ENCODE measurements around the gene CCDC33.
A peak's percentile ranks its signal among the peaks of the same experiment; 100 is the strongest.

CCDC33 gene

DNA sequence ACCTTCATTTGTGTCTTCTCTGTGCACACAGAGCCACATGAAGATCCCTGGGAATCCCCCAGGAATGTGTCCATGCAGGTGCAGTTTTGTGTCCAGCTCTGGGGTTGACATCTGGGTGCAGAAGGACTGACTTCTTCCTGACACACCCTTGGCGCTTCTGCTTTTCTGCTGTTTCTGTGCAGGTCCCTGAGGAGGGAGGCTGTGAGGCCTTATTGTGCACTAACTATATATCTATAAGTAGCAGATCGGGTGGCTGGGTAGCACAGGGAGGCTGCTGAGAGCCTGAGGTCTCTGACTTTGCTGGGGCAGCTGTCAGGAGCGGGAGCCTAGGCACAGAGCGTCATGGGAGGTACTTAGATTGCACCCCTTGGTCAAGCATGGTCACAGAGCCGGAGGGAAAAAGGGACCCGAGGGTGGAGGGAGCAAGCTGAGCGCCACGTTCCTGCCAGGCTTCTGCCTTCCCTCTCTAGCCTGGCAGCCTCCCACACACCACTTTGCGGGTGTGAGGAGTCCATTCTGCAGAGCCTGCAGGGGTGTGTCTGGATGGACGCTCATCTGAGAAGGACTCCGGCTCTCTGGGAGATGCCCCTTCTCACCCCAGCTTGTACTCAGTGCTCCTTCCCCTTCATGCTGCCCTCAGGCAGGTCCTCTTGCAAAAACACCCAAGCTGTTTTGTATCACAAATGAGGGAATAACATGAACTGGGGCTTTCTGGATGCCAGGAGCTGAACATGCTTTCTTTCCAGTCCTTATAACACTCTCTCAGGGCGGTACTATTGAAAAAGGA, 23.9 kb downstream of the CCDC33 start:
- no peak for DNase-seq

DNA sequence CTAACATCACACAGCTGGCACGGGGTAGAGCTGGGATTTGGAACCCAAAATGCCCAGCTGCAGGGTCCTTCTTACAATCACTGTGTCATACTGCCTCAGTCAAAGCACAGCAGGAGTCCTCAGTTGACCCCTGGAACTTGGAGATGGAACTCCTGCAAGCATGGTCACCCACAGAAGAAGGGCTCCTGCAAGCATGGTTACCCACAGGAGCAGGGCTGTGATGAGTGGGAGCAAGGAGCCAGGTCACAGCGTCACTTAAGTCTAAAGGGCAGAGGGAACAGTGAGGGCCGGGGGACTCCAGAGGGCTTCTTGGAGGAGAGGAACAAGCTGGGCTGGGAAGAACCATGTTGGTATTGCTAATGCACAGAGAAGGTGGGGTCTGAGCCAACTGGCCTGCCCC, 24.9 kb downstream of the CCDC33 start:
- no peak for DNase-seq

DNA sequence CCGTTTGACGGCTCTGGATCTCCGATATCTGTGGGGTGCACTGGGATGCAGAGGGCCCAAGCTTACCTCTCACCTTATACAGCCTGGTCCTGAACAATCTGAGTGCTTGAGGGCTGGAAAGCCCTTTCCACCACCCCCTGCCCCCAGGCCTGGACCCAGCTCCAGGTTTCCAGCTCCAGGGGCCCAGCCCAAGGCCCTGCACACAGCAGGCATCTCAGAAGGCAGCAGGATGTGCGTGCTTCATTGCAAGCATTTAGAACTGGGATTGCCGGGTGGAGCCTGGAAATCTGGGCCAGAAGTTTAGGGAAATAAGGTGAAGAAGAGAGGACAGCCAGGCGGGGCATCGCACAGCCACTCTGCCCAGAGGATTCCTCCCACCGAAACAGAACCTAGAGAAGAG, 25.6 kb downstream of the CCDC33 start:
- DNase-seq: no peak

DNA sequence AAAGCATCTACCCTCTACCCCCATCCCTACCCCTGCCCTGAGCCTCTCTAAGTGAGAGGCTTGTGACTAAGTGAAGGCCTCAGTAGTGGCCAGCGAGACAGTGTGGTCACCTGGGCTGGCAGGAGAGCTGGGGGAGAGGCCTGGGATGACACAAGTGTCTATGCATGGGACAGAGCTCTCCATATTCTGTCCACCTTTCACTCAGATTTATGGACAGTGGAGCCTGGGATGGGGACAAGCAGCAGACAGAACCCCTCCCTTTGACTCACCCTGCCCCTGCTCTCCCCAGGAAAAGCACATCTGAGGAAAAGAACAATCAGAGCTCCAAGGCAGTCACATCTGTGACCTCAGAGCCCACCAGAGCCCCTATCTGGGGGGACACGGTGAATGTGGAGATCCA, 26.0 kb downstream of the CCDC33 start:
- no peak for DNase-seq

DNA sequence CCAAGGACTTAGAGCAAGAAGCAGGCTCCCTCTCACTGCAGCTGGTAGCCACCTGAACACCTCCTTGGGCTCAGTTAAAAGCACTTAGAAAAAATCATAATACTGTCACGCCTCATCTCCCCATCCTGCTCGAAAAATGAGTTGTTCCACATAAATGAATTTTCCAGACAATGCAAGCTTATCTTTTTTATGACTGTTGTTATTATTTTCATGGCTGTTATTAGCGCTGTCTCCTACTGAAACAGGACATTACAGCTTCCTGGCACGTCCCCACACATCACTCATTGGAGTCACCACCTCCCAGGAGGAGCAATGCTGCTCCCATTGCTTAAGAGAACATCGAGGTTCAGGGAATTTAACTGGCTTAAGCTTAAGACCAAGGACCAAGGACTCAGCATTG, 26.5 kb downstream of the CCDC33 start:
- DNase-seq: no peak

DNA sequence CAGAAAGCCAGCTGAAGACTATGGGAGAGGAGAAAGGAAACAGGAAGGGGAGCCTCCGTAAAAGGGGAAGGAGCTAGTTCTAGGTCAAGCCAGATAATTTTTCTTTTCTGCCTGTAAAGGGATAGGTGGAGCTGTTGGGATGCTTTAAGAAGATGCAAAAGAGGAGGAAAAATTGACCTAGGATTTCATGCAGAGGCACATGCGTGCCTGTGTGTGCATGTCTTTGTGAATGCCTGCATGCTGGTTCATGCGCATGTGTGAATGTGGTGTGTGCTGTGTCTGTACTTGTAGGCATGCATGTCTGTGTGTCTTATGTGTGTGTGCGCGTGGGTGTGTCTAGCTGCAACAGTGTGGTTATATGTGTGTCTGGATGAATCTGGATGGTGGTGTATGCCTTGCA, 27.3 kb downstream of the CCDC33 start:
- peak in 1 of 2 experiments; percentile 36 for DNase-seq

DNA sequence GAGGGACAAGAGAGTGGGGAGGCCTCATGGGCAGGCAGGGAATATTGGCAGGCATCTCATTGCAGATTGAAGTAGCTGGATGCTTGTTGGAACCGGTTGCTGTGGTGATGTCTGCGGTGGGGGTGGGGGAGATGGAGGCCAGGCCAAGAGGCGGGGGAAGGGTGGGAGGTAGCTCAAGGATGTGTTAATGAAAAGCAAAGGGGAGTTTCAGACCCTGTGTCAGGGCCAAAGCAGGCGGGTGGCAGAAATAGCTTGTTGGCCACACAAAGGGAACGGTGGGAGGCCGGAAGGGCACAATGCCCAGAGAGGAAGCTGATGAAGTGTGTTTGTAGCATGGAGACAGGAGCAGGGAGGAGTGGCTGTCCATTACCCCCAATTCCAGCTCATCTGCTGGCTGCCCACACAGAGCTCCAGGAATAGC, 28.0 kb downstream of the CCDC33 start:
- DNase-seq: peak; percentile 80 to 88

DNA sequence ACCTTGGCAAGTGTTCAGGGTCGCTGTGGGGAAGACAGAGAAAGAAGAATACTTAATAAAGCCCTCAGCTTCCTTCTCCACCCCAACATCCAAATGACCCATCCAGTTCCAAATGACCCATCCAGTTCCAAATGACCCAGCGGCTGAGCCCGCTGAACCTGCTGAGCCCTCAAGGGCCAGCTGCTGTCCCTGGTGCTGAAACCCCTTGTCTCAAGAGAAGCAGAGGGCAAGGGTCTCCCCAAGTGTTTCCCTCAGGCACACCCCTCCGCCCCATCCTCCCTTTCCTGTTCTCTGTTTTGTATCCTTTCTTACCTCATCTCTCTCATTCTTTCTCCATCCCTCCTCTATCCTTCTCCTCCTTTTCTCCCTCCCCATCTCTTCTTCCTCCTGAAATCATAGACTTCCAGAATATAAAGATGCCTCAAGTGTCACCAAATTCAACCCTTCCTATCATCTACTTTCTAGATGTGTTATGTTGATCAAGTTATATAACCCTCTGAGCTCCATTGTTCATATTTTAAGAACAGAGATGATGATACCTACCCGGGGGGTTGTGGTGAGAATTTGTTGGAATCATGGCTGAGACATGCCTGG, 29.0 kb downstream of the CCDC33 start:
- no peak for DNase-seq

DNA sequence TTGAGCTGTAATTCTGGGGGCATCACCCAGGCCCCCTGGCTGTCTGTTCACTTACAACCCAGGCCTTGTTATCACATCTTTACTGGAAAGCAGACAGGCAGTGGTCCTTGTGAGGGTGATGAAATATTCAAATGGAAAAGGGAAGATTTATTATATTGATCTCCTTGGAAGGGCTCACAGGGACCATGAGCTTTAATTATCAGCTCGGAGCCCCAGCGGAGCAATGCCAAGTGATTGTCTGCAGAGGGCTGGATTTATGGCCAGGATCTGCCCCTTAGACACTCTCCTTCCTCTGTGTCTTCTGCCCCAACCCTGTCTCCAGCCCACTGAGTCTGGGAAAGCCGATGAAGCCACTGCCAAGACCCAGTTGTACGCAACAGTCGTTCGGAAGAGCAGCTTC, 31.9 kb downstream of the CCDC33 start:
- DNase-seq: no peak

DNA sequence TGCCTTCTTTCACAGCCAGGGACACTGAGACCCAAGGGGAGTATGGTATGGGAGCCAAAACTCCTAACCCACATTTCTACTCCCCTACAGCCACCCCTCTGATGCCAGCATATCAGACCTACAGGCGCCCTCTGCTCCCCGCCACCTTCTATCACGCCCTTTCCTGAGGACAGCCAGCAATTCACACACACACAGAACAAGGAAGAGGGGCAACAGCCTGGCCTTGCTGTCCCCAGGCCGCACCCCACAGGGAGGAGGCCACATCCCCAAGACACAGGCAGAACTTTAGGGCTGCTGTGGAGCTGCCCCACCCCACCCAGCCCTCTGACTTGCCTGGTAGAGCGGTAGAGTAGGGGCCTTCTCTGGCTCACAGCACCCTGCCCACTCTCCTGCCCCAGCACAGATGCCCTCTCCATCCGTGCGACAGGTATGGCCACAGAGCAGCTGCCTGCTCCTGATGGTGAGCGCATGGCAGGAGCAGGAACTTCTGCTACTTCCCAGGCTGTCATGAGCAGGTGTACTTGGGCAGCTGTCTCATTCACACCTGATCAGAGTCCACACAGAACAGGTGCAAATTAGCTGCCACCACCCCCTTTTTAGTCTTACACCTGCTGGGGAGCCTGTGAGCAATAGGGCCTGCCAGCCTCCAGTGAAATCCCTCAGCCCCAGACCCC, 33.4 kb downstream of the CCDC33 start:
- no peak for DNase-seq

DNA sequence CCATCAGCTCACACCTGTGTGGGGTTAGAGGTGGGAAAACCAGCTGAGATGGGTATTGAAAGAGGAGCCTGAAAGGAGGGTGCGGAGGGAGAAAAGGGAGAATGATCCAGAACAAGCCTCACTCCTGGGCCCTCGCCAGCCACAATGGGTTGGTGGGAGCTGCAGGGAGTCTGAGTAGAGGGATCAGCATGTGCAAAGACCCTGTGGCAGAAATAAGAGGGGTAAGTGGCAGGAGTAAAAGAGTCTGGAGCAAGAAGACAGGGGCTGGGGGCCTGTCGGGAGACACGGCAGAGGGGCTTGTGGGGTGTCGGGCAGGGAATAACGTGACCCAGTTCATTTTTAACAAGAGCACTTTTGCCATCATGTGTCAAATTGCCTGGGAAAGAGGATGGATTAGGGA, 34.0 kb downstream of the CCDC33 start:
- no peak for DNase-seq

DNA sequence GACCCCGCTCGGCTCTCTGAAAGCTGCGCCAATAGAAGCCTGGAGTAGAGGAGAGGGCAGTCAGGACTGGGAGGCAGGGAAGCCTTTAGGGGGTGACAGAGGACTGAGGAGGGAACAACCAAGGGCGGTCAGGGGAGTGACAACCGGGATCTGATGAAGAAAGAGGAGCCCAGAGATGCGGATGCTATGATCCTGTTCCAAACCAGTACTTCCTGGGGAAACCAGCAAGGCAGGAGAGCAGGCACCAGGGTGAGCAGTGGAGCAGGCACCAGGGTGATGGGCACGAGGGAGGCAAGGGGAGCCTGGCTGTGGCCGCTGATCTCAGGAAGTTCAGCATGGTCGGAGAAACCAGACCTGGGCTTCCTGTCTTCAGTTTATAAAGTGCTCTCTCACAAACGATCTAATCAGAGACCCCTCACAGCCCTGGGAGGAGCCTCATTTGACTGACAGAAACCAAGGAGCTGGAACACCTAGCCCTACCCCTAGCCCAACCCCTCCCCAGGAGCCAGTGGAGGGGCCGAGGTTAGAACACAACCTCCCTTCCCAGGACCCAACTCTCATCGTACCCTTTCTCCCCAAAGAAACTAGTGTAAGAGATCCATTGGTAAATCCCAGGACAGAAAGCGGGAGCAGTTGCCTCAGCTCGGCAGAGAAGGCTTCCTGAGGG, 34.9 kb downstream of the CCDC33 start:
- no peak for DNase-seq

DNA sequence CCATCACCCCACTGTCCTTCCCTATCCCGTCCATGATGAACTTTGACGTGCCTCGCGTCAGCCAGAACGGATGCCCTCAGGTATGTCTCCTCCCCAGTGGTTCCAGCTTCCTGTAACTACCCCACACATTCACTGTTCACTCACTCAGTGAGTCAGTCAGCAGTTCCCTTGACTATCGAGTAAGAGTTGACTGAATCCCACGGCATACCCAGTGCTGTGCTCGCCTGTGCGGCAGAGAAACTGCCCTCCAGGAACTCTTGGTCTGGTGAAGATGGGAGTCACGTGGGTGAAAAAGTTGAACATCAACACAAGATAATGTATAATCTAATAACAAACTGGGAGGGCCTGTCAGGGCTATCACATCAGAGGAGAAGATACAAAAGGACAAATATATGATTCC, 36.7 kb downstream of the CCDC33 start:
- DNase-seq: no peak

DNA sequence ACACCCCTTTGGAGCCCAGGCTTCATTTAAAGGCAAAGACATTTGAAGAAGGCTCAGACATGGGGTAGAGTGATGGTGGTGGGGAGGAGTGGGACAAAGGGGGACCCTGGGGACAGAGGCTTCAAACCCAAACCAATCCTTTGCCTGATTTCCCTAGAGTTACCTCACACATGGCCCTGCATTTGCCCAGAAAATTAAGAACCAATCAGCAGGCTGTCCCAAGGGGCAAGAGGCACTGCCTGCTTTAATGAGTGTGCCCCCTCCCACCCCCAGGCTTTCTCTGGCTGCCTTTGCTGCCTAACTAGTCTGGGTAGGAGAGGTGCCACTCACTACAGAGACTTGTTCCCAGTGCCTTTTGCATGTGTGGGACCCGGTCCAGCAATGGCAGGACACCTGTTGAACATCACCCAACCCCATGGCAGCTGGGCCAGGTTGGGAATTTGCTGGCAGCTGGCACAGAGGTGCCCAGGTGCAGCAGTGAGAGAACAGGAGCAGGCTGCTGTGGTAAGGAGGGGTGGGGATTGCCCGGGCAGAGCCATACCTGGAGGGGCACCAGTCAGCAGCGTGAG, 38.4 kb downstream of the CCDC33 start:
- no peak for DNase-seq

DNA sequence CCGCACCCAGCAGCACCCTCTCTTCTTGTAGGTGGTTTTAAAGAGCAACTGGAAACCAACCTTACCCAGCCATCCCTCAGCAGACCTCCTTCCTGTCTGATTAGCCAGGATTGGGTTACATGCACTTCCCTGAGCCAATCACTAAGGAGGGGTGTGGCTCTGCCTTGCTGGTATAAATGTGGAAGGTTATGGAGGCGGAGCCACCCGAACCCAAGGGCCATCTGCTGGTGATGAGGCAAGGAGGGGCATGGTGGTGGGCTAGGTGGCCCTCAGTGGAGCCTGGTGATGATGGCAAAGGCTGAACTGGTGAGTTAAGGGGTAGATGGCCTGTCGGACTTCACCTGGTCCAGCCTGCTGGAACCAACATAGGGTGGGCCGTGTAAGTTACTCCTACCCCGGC, 39.8 kb downstream of the CCDC33 start:
- DNase-seq: no peak

DNA sequence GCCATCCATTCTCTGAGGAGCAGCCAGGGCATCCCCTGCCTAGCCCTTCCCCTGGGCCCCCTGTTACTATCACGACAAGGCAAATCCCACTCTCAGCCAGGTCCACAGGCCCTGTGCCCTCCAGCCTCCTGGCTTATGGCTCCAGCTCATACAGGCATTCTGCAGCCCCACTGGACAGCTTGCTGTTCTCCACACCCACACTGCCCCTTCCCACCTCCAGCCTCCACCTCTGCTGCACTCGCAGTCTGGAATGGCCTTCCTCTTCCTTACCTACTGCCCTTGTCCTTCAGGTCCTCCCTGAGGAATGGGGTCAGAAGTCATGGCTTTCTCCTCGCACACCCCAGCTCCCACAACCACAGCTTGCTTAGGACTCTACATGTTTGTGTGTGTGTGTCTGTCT, 40.4 kb downstream of the CCDC33 start:
- no peak for DNase-seq

DNA sequence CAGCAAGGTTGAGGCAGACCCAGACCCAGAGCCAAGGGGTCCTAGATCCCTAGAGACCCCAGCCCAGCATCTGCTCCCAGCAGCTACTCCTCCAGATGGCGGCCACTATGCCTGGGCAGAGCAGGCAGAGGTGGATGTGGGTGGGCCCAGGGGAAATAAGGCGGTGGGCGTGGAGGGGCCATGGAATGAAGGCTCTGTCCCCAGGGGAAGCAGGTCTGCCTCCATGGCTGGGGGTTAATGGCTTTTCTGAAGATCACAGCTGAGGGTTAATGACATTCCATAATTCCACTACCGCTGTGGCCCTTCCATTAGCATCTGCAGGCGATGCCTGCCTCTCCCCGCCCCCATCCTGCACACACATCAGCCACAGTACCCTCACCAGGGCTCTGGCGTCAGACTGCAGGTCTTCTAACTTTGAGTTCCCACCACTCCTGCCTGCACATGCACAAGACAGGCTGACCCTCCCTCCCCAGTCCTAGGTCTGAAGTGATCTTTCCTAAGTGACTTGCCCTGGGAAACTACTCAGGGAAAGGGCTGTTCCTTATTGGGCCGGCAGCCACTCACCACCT, 41.2 kb downstream of the CCDC33 start:
- no peak for DNase-seq

DNA sequence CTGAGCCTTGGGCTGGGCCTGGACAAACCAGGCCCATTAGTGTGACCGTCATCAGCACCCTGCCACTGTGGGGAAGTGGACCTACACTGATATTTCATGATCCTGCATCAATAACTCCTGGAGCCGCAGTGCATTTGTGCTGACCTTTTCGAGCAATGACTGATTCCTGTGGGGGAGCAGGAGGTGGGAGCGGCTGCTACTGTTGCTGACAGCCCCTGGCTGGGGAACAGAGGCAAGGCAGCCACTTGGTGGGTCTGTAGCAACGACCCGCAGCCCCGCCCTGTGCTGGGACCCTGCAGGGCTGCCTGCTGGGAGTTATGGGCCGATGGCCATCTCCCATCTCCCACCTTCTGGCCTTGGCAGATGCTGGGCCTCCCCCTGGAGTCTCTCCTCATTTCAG, 42.1 kb downstream of the CCDC33 start:
- DNase-seq: peak in 1 of 2 experiments; percentile 17

DNA sequence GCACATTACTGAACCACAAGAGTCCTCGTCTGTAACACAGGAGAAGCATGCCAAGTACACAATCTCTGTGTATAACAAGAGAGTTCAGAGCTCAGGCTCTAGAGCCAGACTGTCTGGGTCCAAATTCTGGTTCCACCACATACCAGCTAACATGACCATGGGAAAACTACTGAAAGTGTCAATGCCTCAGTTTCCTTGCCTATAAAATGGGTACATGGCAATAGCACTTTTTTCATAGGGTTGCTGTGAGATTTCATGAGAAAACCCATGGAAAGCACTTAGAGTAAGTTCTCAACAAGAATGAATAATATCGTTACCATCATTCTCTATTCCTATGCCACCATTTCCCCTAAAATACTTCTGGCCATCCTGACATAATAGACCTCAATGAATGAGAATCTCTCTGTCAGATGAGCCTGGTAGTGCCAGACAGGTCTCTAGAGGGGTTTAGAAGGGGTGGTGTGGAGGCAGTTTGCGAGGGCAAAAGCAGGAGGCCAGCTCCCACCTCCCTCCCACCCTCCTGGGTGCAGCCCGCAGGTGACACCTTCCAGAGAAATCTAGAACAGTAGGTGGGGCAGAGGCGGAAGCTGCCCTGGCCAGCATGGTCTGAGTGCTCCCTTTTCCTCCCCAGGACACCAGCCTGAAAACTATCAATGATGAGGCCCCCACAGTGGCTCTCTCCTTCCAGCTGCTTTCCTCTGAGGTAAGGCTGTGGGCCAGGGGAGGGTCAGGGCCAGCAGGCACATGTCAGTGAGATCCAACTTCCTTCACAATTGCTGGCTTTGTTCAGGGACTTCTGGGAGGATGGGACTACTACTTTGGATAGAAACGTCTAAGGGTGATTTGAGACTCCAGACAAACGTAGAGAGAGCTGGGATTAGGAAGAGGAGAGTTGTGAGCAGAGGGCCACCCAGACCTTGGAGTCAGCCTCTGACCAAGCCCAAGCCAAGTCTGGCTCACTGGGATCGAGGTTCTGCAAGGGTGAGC, 45.3 kb downstream of the CCDC33 start:
- no peak for DNase-seq

DNA sequence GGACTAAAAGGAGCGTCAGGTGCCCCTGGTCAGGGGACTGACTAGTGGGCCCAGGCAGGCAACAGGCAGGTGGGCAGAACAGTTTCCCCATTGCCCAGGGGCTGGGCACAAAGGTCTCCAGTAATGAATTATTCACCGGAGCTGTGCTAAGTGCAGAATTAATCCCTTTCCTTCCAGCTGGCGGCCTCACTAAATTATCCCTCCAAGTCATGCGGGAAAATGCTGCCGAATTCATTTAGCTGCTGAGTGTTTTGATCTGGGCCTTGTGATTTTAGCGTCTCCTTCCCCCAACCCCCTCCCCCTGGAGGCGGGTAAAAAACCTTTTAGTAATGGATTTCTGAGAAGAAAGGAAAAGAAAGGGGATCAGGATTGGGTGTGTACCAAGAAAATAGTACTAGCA, 47.2 kb downstream of the CCDC33 start:
- DNase-seq: peak in 1 of 2 experiments; percentile 47

DNA sequence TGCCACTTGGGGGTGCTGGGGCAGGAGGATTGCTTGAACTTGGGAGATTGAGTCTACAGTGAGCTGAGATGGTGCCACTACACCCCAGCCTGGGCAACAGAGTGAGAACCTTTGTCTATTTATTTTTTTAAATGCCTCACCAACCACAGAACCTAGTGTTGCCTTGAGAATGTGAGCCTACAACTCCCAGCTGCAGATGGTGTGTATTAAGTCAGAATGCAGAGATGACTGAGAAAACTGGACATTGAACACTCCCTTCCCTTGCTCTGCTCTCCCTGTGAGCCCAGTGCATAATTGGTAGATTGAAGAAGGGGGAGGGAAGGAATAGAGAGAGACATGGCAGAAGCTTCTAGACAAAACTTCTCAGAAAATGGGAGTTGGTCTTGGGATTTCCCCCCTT, 53.5 kb downstream of the CCDC33 start:
- DNase-seq: no peak

DNA sequence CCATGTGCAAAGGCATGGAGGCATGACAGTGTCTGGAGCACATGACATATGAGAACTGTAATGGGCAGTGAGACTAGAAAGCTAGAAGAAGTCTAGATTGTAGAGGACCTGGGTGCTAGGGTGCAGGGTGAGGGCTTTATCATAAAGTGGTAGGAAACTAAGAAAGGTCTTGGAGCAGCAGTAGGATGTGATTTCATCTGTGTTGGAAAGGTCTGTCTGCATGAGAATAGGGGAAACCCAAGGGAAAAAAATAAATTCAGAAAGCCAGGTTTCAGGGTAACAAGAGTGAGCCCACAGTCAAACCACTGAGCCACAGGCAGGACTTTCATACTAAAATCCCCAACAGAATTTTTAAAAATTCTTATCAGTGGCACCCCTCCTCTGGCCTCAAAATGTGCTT, 54.5 kb downstream of the CCDC33 start:
- DNase-seq: no peak

Data from NCI-H446 (cell line).